ENCODE measurements around the gene ABTB2.
"Not testable (repeated sequence)": the region's sequence is repeated elsewhere in the genome, so short reads cannot be mapped to it uniquely, and the experiment has no call there.

The ABTB2 gene

DNA sequence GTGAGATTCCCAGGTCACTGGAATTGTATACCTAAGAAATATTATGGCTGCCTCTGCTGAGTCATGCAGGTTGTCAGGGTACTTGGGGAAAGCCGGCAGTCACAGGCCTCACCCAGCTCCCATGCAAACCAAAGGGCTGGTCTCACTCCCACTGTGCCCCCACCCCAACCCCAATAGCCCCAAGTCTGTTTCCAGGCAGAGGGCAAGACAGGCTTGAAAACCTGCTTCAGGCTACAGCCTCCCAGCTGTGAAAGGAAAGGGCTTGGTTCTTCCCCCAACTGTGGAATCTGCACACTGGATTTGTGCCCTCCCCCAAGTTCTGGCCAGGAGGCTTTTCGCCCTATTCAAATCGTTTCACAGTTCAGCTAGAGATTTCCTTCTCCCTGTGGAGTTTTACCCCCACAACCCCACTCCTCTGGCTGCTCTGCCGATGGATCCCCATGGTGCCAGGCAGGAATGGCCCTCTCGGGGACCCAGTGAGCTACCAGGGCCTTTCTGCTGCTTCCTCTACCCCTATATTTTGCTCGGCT, 37.0 kb upstream of the ABTB2 start:
- no peak for DNase-seq
- Histone ChIP-seq H3K27me3 (replicated peaks; ENCODE audit: control insufficient read depth, insufficient read depth, low read length, poor library complexity, severe bottlenecking) (no peaks in the 10 kb centered on the region), H3K4me3 (ENCODE audit: insufficient read depth, low read depth, low read length, poor library complexity, severe bottlenecking) (no peak overlapping the region), H3K27ac (ENCODE audit: insufficient read depth, low read length, poor library complexity, severe bottlenecking) (no peak overlapping the region), H3K36me3 (ENCODE audit: control insufficient read depth, insufficient read depth, low read length) (no peaks in the 10 kb centered on the region), H3K9me3 (ENCODE audit: control insufficient read depth, low read length) (no peaks in the 10 kb centered on the region), H3K4me1 (ENCODE audit: control insufficient read depth, insufficient read depth, low read length, poor library complexity, severe bottlenecking) (no peaks in the 10 kb centered on the region)

DNA sequence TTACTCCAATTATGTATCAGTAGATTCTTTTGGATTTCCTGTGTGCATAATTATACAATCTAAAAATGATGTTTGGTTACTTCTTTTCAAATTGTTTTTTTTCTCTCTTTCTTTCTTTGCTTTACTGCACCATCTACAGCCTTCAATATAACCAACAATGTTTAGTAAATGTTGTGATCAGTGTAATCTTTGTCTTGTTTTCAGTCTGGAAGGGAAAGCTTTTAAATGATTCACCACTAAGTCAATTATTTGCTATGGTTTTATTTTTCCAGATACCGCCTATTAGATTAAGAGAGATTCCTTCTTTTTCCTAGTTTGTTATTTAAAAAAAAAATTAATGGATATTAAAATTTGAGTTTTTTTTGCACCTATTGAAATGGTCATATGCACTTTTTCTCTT, 29.8 kb upstream of the ABTB2 start:
- Histone ChIP-seq H3K4me1 (ENCODE audit: control insufficient read depth, insufficient read depth, low read length, poor library complexity, severe bottlenecking) (no peaks in the 10 kb centered on the region), H3K36me3 (ENCODE audit: control insufficient read depth, insufficient read depth, low read length) (no peaks in the 10 kb centered on the region), H3K27me3 (replicated peaks; ENCODE audit: control insufficient read depth, insufficient read depth, low read length, poor library complexity, severe bottlenecking) (no peaks in the 10 kb centered on the region), H3K9me3 (ENCODE audit: control insufficient read depth, low read length) (no peaks in the 10 kb centered on the region), H3K4me3 (ENCODE audit: insufficient read depth, low read depth, low read length, poor library complexity, severe bottlenecking) (no peak overlapping the region), H3K27ac (ENCODE audit: insufficient read depth, low read length, poor library complexity, severe bottlenecking) (no peak overlapping the region)
- DNase-seq, result no peak

- DNase-seq; H3K27ac ChIP-seq (ENCODE audit: insufficient read depth, low read length, poor library complexity, severe bottlenecking); H3K36me3 ChIP-seq (ENCODE audit: control insufficient read depth, insufficient read depth, low read length); H3K9me3 ChIP-seq (ENCODE audit: control insufficient read depth, low read length); H3K4me3 ChIP-seq (ENCODE audit: insufficient read depth, low read depth, low read length, poor library complexity, severe bottlenecking); H3K27me3 ChIP-seq (replicated peaks; ENCODE audit: control insufficient read depth, insufficient read depth, low read length, poor library complexity, severe bottlenecking); H3K4me1 ChIP-seq (ENCODE audit: control insufficient read depth, insufficient read depth, low read length, poor library complexity, severe bottlenecking): not testable (repeated sequence)
Observed at GRCh38 chr11:34386356-34386755, 28.5 kb upstream of the ABTB2 start.

DNA sequence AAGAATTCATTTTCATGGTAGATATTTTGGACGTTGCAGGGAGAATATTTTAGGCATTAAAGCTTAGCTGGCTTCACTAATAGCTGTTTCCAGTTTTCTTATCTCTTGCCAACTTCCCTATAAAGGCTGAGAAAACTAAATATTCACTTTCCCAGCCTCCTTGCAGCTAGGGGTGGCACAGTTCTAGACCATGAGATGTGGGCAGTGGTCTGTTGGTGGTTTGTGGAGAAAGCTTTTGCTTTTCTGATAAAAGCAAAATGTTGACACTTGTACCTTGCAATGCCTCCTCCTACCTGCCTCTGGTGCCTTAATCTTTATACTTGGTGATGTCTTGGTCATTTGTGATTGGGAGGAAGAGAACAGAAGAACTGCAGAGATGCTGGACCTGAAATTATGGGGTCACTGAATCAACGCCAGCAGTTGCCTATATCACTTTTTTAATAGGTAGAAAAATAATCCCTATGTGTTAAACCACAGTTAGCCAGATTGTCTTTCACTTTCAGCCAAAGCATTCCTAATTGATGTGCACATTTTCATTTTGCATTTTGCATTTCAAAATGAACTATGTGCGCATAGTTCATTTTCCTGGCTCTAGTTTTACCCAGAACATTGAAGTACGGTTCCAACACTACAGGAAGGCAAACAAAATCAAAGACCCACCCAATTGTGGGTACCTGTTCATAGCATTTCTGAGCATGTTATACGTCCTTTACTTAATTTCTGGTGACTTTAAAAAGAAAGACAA, 24.9 kb upstream of the ABTB2 start:
- Histone ChIP-seq H3K27me3 (replicated peaks; ENCODE audit: control insufficient read depth, insufficient read depth, low read length, poor library complexity, severe bottlenecking) (no peaks in the 10 kb centered on the region), H3K27ac (ENCODE audit: insufficient read depth, low read length, poor library complexity, severe bottlenecking) (no peak overlapping the region), H3K4me3 (ENCODE audit: insufficient read depth, low read depth, low read length, poor library complexity, severe bottlenecking) (no peak overlapping the region), H3K4me1 (ENCODE audit: control insufficient read depth, insufficient read depth, low read length, poor library complexity, severe bottlenecking) (no peaks in the 10 kb centered on the region), H3K9me3 (ENCODE audit: control insufficient read depth, low read length) (peaks cover 4% of the 10 kb centered on the region), H3K36me3 (ENCODE audit: control insufficient read depth, insufficient read depth, low read length) (no peaks in the 10 kb centered on the region)
- no peak for DNase-seq

- Histone ChIP-seq H3K27me3 (replicated peaks; ENCODE audit: control insufficient read depth, insufficient read depth, low read length, poor library complexity, severe bottlenecking) (no peaks in the 10 kb centered on the region), H3K4me3 (ENCODE audit: insufficient read depth, low read depth, low read length, poor library complexity, severe bottlenecking) (no peak overlapping the region), H3K9me3 (ENCODE audit: control insufficient read depth, low read length) (peaks cover 8% of the 10 kb centered on the region), H3K27ac (ENCODE audit: insufficient read depth, low read length, poor library complexity, severe bottlenecking) (no peak overlapping the region), H3K4me1 (ENCODE audit: control insufficient read depth, insufficient read depth, low read length, poor library complexity, severe bottlenecking) (no peaks in the 10 kb centered on the region), H3K36me3 (ENCODE audit: control insufficient read depth, insufficient read depth, low read length) (no peaks in the 10 kb centered on the region)
- DNase-seq, result no peak
Observed at GRCh38 chr11:34381775-34382174, 24.0 kb upstream of the ABTB2 start.

DNA sequence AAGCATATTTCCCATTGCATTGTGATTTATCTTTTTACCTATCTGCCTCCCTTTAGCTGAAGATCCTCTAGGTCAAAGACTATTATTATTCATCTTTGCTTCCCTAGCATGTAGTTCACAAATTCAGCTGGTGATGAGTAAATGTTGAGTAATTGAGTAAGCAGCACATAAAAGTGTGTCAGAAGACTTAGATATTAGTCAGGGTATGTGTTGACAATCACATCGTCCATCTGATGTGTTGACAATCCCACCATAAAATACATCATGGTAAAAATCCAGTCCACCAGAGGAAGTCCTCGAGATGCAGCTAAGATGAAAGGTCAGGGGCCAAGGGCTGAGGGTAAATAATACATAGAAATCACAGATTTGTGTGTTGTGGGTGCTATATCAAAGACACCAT, 22.9 kb upstream of the ABTB2 start:
- no peaks in the 10 kb centered on the region for H3K36me3 ChIP-seq (ENCODE audit: control insufficient read depth, insufficient read depth, low read length)
- H3K4me1 ChIP-seq (ENCODE audit: control insufficient read depth, insufficient read depth, low read length, poor library complexity, severe bottlenecking), result no peaks in the 10 kb centered on the region
- no peak for DNase-seq
- no peak overlapping the region for H3K27ac ChIP-seq (ENCODE audit: insufficient read depth, low read length, poor library complexity, severe bottlenecking)
- peaks cover 9% of the 10 kb centered on the region for H3K9me3 ChIP-seq (ENCODE audit: control insufficient read depth, low read length)
- H3K27me3 ChIP-seq (replicated peaks; ENCODE audit: control insufficient read depth, insufficient read depth, low read length, poor library complexity, severe bottlenecking), result no peaks in the 10 kb centered on the region
- H3K4me3 ChIP-seq (ENCODE audit: insufficient read depth, low read depth, low read length, poor library complexity, severe bottlenecking), result no peak overlapping the region

DNA sequence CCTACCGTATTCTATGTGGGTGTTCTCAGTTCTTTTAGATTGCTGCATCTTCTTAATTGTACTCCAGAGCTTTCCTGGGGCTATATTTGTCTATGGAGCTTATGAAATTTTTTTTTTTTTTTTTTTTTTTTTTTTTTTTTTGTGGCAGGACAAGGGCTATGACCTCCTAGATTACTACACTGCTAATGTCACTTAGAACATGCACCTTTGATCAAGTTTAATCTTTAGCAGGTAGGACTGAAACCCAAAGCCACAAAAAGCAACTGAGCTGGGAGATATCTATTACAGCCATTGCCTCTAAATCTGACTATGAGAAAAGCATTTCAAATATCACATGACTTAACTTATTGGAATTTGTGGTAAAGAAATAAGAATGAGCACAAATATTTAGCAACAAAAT, 21.7 kb upstream of the ABTB2 start:
- Histone ChIP-seq H3K4me3 (ENCODE audit: insufficient read depth, low read depth, low read length, poor library complexity, severe bottlenecking) (no peak overlapping the region), H3K27me3 (replicated peaks; ENCODE audit: control insufficient read depth, insufficient read depth, low read length, poor library complexity, severe bottlenecking) (no peaks in the 10 kb centered on the region), H3K36me3 (ENCODE audit: control insufficient read depth, insufficient read depth, low read length) (no peaks in the 10 kb centered on the region), H3K4me1 (ENCODE audit: control insufficient read depth, insufficient read depth, low read length, poor library complexity, severe bottlenecking) (no peaks in the 10 kb centered on the region), H3K27ac (ENCODE audit: insufficient read depth, low read length, poor library complexity, severe bottlenecking) (no peak overlapping the region), H3K9me3 (ENCODE audit: control insufficient read depth, low read length) (peaks cover 9% of the 10 kb centered on the region)
- no peak for DNase-seq

DNA sequence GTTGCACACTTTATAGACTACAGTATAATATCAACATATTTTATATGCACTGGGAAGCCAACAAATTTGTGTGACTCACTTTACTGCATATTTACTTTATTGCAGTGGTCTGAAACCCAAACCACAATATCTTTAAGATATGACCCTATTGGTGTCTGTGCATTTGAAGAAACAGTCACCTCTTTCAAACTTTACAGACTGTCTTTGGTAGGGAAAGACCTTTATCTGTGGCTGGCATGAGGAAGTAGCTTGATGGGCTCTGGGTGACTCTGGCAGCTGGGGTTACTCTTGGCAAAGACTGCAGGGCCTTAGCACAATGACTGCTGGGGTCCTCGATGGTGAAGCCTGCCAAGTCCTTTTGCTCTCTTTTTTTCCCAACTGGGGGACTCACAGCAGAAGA, 21.3 kb upstream of the ABTB2 start:
- peaks cover 9% of the 10 kb centered on the region for H3K9me3 ChIP-seq (ENCODE audit: control insufficient read depth, low read length)
- no peak overlapping the region for H3K27ac ChIP-seq (ENCODE audit: insufficient read depth, low read length, poor library complexity, severe bottlenecking)
- no peak for DNase-seq
- no peaks in the 10 kb centered on the region for H3K27me3 ChIP-seq (replicated peaks; ENCODE audit: control insufficient read depth, insufficient read depth, low read length, poor library complexity, severe bottlenecking)
- no peak overlapping the region for H3K4me3 ChIP-seq (ENCODE audit: insufficient read depth, low read depth, low read length, poor library complexity, severe bottlenecking)
- H3K36me3 ChIP-seq (ENCODE audit: control insufficient read depth, insufficient read depth, low read length), result no peaks in the 10 kb centered on the region
- H3K4me1 ChIP-seq (ENCODE audit: control insufficient read depth, insufficient read depth, low read length, poor library complexity, severe bottlenecking), result no peaks in the 10 kb centered on the region

DNA sequence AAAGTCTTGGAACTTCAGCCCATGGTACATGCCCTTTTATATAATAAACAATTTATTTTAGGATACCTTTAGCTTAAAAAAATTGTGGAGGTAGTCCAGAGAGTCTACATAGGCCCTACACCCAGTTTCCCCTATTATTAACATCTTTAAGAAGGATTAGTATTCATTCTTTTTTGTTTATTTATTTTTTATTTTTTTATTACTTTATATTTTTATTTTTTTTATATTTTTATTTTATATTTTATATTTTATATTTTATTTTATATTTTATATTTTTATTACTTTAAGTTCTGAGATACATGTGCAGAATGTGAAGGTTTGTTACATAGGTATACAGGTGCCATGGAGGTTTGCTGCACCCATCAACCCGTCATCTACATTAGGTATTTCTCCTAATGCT, 15.9 kb upstream of the ABTB2 start:
- Histone ChIP-seq H3K4me3 (ENCODE audit: insufficient read depth, low read depth, low read length, poor library complexity, severe bottlenecking) (no peak overlapping the region), H3K4me1 (ENCODE audit: control insufficient read depth, insufficient read depth, low read length, poor library complexity, severe bottlenecking) (no peaks in the 10 kb centered on the region), H3K27ac (ENCODE audit: insufficient read depth, low read length, poor library complexity, severe bottlenecking) (no peak overlapping the region), H3K9me3 (ENCODE audit: control insufficient read depth, low read length) (peaks cover 9% of the 10 kb centered on the region), H3K27me3 (replicated peaks; ENCODE audit: control insufficient read depth, insufficient read depth, low read length, poor library complexity, severe bottlenecking) (no peaks in the 10 kb centered on the region), H3K36me3 (ENCODE audit: control insufficient read depth, insufficient read depth, low read length) (no peaks in the 10 kb centered on the region)
- DNase-seq, result no peak

GRCh38 chr11:34366522-34366921, 8.7 kb upstream of the ABTB2 start:
- no peak for DNase-seq
- H3K4me1 ChIP-seq (ENCODE audit: control insufficient read depth, insufficient read depth, low read length, poor library complexity, severe bottlenecking), result no peaks in the 10 kb centered on the region
- no peak overlapping the region for H3K27ac ChIP-seq (ENCODE audit: insufficient read depth, low read length, poor library complexity, severe bottlenecking)
- H3K27me3 ChIP-seq (replicated peaks; ENCODE audit: control insufficient read depth, insufficient read depth, low read length, poor library complexity, severe bottlenecking), result no peaks in the 10 kb centered on the region
- no peak overlapping the region for H3K4me3 ChIP-seq (ENCODE audit: insufficient read depth, low read depth, low read length, poor library complexity, severe bottlenecking)
- H3K9me3 ChIP-seq (ENCODE audit: control insufficient read depth, low read length), result no peaks in the 10 kb centered on the region
- H3K36me3 ChIP-seq (ENCODE audit: control insufficient read depth, insufficient read depth, low read length), result no peaks in the 10 kb centered on the region
